Lung (tissue), 12 donors: Measurements from ENCODE around the gene TRIM14. TPM values are rescaled to one million over a fixed set of nuclear protein-coding genes. Genes with fewer than 3 reads are reported as not detected.

Experiments
- ATAC-seq: fragments of 200-7000 bp; cut with Tn5 transposase; one replicate; pipeline ENCODE4 v1.9.1; 2020; ENCODE audit warnings: moderate number of reproducible peaks; ENCODE audit not compliant: insufficient read depth, low FRiP score
- DNase-seq, 3 donors: peaks; one replicate each; pipeline ENCODE4 v3.0.0-alpha.2; 2013 to 2017
- H3K27ac ChIP-seq, 2 donors: one replicate each; pipeline ENCODE4 v1.5.1; 2013; ENCODE audit warnings: mild to moderate bottlenecking in 2 of 2, moderate library complexity in 2 of 2, control low read depth in 1 of 2, inconsistent platforms in 1 of 2, low read depth in 1 of 2, low read length in 1 of 2
- H3K27me3 ChIP-seq, 3 donors: one replicate each; pipeline ENCODE4 v1.5.1; 2013; ENCODE audit warnings: low read length in 2 of 3; ENCODE audit not compliant: control insufficient read depth in 3 of 3, insufficient read depth in 3 of 3
- H3K36me3 ChIP-seq, 4 donors: one replicate each; pipeline ENCODE4 v1.5.1; 2013; ENCODE audit warnings: low read length in 4 of 4, mild to moderate bottlenecking in 1 of 4, moderate library complexity in 1 of 4; ENCODE audit not compliant: control insufficient read depth in 4 of 4, insufficient read depth in 4 of 4
- H3K4me1 ChIP-seq, 5 donors: one replicate each; pipeline ENCODE4 v1.5.1; 2013; ENCODE audit warnings: low read length in 5 of 5, mild to moderate bottlenecking in 2 of 5, moderate library complexity in 1 of 5; ENCODE audit not compliant: control insufficient read depth in 5 of 5, insufficient read depth in 5 of 5
- H3K4me3 ChIP-seq: one replicate; pipeline ENCODE4 v1.5.1; 2013; ENCODE audit warnings: mild to moderate bottlenecking, control low read depth, moderate library complexity
- H3K9ac ChIP-seq, 2 donors: one replicate each; pipeline ENCODE4 v1.5.1; 2013; ENCODE audit warnings: low read length in 2 of 2, control low read depth in 1 of 2; ENCODE audit not compliant: insufficient read depth in 1 of 2
- H3K9me3 ChIP-seq, 4 donors: one replicate each; pipeline ENCODE4 v1.5.1; 2013; ENCODE audit warnings: low read length in 3 of 4, mild to moderate bottlenecking in 1 of 4, moderate library complexity in 1 of 4; ENCODE audit not compliant: control insufficient read depth in 4 of 4, insufficient read depth in 3 of 4
- WGBS, 2 donors: extraction: QIAGEN DNeasy Blood & Tissue Kit; methylation state at CpG; one replicate each; pipeline ENCODE4 v1.1.7; 2013; 5-methylcytosine and 5-hydroxymethylcytosine counted together
- polyA plus RNA-seq, 2 donors: library from polyadenylated mRNA; stranded (reverse); fragments of 200-250 nt; gene quantifications; one replicate each; pipeline ENCODE4 v1.2.1, GENCODE V29; 2013
- total RNA-seq, 2 donors: library from RNA; depleted of rRNA in 1 of 2; stranded (reverse); fragments of >200 nt in 1 of 2; gene quantifications; one replicate each; pipeline ENCODE4 v1.2.1, GENCODE V29; 2014 to 2021
- TF ChIP-seq, protein P1 (sequence below): IDR thresholded peaks from 2 replicates; pipeline ENCODE4 v1.5.1; 2012; ENCODE audit warnings: mild to moderate bottlenecking; ENCODE audit errors: control extremely low read depth, extremely low read depth
- donor health status: control.
- donor health status: control.
- donor health status: Bipolar disorder and iron deficiency.
- donor health status: healthy.
- donor health status: DM: yes; HTN: yes; CAD: no.

Gene TRIM14
- total and polyA plus RNA-seq, 4 donors: 5.0 to 42.7 (median 12.1) TPM

GRCh38 chr9:98064623-98065392, 54.2 kb downstream of the TRIM14 start:
- H3K36me3 ChIP-seq: peaks cover 4 to 23% (median 15%) of the 10 kb centered on the region in 4 donors
- no peaks in the 10 kb centered on the region for H3K9me3 ChIP-seq
- no peak overlapping the region for H3K27ac ChIP-seq
- WGBS, 2 donors: 84 to 94% methylated on average over 8 of the region's 8 CpGs
- H3K4me3 ChIP-seq: no peak overlapping the region
- ATAC-seq (no peak), DNase-seq (no peak)
- H3K27me3 ChIP-seq: no peaks in the 10 kb centered on the region
- no peak overlapping the region for H3K9ac ChIP-seq
- TF ChIP-seq, protein P1, sequence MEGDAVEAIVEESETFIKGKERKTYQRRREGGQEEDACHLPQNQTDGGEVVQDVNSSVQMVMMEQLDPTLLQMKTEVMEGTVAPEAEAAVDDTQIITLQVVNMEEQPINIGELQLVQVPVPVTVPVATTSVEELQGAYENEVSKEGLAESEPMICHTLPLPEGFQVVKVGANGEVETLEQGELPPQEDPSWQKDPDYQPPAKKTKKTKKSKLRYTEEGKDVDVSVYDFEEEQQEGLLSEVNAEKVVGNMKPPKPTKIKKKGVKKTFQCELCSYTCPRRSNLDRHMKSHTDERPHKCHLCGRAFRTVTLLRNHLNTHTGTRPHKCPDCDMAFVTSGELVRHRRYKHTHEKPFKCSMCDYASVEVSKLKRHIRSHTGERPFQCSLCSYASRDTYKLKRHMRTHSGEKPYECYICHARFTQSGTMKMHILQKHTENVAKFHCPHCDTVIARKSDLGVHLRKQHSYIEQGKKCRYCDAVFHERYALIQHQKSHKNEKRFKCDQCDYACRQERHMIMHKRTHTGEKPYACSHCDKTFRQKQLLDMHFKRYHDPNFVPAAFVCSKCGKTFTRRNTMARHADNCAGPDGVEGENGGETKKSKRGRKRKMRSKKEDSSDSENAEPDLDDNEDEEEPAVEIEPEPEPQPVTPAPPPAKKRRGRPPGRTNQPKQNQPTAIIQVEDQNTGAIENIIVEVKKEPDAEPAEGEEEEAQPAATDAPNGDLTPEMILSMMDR: no peak
- H3K4me1 ChIP-seq: no peaks in the 10 kb centered on the region

DNA sequence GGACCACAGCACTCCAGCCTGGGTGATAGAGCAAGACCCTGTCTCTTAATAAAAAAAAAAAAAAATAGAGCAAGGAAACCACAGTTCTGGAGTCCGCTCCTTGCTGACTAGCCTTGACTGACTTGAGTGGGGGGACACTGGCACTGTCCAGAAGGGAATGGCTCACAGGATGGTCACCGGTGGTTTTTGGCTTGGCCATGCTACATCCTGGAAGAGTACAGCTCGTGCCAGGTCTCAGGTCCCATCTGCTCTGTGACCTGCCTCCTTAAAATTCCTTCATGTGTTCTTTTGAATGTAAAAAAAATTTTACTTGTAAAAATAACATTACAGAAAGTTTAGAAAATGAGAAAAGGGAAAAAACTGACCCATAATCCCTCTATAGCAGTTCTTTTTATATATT, 56.9 kb downstream of the TRIM14 start:
- ATAC-seq: no peak
- Histone ChIP-seq H3K9ac (no peak overlapping the region), H3K36me3 (peaks cover 4 to 21% (median 14%) of the 10 kb centered on the region in 4 donors), H3K27ac (no peak overlapping the region), H3K4me3 (no peak overlapping the region), H3K9me3 (no peaks in the 10 kb centered on the region), H3K27me3 (no peaks in the 10 kb centered on the region), H3K4me1 (peaks cover 0 to 7% (median 5%) of the 10 kb centered on the region in 5 donors)
- 91 to 93% methylated on average over 3 of the region's 3 CpGs for WGBS, 2 donors
- no peak for DNase-seq
- TF ChIP-seq, protein P1: no peak

DNA sequence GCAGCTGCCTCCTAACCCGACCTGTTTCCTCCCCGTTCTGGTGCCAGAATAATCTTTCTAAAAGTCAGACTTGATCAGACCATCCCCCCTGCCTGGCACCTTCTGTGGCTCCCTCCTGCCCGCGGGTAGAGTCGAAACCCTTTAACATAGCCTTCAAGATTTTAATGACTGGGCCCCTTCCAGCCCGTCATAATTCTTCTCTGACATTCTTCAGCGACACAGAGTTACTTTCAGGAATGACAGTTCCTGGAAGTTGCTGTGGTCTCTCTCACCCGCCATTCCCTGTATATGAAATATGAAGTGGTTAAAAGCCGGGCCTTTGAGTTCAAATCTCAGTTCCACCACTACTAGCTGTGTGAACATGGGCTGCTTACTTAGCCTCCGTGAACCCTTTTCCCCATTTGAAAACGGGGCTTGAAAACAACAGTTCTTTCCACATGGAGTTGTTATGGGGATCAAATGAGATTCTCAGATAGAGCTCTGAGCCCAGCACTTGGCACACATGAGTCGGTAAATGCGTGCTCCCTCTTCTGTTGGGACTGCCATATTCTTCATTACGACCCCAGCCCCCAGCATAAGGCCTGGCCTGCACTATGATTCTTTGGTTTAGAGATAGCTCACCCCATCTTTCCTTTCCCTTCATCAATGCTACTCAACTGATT, 61.8 kb downstream of the TRIM14 start:
- no peak for ATAC-seq
- H3K9me3 ChIP-seq: no peaks in the 10 kb centered on the region
- H3K9ac ChIP-seq: peak overlapping the region; percentile 30 to 83
- peaks cover 4 to 9% (median 6%) of the 10 kb centered on the region in 4 donors for H3K36me3 ChIP-seq
- peak in 2 of 3 donors; percentile 33 to 64 for DNase-seq
- H3K4me1 ChIP-seq: peaks cover 0 to 8% (median 5%) of the 10 kb centered on the region in 5 donors
- H3K27ac ChIP-seq: peak overlapping the region; percentile 94 to 99
- H3K4me3 ChIP-seq: peak overlapping the region; percentile 79
- no peaks in the 10 kb centered on the region for H3K27me3 ChIP-seq
- 2 to 9% methylated on average over 14 of the region's 14 CpGs for WGBS, 2 donors
- TF ChIP-seq, protein P1: no peak
